ENCODE data around the gene LYPLA2.
A peak's percentile ranks its signal among the peaks of the same experiment; 100 is the strongest.
"Not testable (repeated sequence)": the region's sequence is repeated elsewhere in the genome, so short reads cannot be mapped to it uniquely, and the experiment has no call there.

LYPLA2 gene

DNA sequence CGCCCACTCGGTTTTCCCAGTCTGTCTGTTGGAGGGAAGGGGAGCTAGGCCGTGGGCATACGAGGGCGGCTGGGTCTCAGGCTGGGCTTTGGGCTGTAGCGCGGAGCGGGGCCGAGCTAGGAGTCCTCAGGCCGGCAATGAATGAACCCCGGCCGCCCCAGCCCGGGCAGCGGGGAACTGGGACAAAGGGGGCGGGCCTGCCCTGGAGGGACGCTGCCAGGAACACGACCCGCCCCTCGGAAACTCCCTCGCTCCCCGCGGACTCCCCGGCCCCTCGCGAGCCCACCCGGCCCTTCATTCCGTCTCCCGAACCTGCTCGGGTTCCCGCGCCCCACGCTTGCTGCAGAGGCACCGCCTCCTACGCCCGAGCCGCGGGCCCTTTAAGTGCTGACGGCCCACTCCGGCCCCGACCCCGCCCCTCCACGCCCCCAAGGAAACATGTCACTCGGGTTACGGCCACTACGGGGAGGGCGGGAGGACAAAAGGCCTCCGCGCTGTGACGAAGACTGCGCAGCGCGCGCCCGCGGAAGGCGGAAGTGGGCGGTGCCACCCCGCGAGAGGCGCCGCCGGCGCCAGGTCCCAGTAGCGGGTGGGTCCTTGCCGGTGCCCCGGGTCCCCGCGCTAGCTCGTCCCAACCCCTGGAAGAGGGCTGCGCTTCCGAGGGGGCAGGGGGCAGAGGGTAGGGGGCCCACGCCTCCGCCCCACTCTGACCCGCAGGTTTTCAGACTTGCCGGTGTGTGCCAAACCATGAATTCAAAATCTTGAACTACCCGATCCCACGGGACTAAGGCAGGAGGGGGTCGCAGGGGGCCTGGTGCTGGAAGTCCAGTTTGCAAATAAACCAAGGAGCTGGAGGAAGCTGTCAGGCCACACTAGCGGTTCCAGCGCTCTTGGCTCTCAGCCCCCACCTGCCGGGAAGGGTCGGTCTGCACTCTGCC lies 9.7 kb downstream of the LYPLA2 start, which contains the start of gene GALE:
GALE (minus strand) TSS at position 355 of the 938 bp plus-strand sequence. CDS start 1,747 bp downstream, outside the sequence.
- peak; percentile 94 to 98 (median 94) for DNase-seq (ENCODE audit: low read depth in 3 of 3)

DNA sequence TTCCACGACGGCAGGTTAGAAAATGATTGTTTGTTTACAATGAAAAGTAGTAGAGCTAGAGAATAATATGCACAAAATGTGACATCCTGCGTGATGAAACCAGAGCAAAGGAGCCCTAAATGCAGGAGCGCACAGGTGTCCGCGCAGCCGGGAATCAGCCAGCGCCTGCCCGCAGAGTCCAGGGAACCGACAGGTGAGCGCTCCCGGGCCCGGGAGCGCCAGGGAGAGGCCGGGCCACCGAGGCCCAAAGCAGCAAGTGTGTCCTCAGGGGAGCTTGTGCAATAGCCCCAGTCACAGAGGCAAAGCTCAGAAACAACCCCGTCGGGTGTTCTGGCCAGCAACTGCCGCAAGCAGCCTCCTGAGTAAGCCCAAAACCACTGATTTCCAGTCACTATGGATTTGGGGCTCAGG lies 10.4 kb downstream of the LYPLA2 start:
- DNase-seq (ENCODE audit: low read depth in 3 of 3) = no peak

DNA sequence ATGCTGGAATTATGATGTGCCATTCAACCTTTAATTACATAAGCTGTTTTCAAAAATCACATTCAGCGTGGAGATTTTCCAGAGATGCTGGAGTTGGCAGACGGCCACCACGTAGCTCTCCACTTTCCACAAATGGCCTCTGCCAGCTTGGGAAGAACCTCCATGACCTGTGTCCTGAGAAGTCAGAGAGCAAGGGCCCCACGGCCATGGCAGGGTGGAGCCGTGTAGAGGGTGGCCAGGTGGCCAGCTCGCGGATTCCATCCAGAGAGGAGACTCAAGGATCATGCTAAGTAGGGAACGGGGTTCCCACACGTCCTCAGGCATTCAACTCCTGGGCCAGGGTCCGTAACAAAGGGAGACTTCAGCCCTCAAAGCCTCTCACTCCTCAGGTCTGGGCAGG lies 10.9 kb downstream of the LYPLA2 start:
- no peak for DNase-seq (ENCODE audit: low read depth in 3 of 3)

DNA sequence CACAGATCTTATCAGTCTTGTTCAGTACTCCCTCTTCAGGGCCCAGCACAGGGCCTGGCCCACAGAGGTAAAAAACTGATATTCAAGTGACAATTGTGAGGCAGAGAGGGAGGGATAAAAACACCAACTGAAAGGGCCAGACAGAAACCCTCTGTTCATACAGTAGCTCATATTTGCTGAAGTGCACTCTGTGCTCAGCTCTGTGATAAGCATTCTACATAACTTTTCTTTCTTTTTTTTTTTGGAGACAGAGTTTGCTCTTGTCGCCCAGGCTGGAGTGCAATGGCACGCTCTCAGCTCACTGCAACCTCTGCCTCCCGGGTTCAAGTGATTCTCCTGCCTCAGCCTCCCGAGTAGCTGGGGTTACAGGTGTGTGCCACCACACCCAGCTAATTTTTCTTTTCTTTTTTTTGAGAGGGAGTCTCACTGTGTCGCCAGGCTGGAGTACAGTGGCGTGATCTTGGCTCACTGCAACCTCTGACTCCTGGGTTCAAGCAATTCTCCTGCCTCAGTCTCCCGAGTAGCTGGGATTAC lies 11.9 kb downstream of the LYPLA2 start:
- not testable (repeated sequence) for DNase-seq (ENCODE audit: low read depth in 3 of 3)

DNA sequence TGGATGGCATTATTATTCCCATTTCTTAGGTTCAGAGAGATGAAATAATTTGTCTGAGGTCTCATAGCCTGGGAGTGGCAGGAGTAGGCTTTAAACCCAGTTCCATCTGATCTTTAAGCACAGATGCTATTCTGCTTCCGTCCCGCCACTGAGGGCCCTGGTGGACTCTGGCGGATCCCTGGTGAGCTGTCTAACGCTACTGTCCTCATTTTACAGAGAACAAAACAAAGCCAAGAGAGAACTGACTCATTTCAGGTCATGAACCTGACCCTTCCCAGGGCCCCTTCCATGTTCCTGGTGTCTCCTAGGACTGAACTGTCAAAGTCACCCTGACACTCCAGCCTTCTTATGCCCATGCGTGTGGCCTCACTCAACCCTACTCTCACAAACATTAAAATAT lies 12.7 kb downstream of the LYPLA2 start:
- no peak for DNase-seq (ENCODE audit: low read depth in 3 of 3)

DNA sequence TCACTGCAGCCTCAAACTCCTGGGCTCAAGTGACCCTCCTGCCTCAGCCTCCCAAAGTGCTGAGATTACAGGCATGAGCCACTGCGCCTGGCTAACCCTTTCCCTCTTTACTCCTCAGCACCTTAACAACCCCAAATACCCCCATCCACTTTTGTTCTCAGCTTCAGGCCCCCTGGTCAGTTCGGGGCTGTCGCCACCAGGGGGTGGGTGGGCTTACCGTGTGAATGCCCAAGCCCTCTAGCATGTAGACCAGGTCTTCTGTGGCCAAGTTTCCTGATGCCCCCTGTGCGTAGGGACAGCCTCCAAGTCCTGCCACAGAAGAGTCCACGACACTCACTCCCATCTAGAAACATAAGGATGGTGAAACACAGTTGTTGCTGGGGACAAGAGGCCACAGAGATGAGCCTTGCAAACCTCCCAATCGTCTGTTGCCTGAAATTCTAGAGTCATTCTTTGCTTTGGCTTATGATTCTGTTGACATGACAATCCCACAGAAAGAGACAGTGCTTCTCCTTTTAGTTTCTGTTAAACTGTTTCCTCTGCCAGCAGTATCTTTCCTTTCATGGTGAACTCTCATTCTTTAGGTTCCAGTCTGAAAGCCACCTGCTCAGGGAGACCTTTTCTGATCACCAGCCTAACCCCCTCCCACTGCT lies 13.4 kb downstream of the LYPLA2 start:
- no peak for DNase-seq (ENCODE audit: low read depth in 3 of 3)

DNA sequence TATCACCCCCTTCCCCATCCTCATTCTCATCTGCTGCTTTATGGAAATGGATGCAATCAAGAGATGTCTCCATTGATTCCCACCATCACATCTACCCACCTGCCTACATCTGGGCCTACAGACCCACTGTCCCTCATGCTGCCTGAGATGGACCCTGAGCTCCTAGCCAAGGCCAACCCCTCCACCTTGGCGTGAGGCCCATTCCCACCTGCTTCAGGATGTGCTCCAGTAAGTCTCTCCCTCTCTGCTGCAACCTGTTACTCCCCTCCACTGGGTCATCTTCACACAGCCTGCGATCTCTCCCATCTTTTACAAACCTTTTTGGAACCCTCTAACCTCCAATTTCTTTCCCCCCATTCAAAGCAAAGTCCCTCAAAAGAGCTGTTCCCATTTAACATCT lies 14.1 kb downstream of the LYPLA2 start:
- DNase-seq (ENCODE audit: low read depth in 3 of 3) = no peak

DNA sequence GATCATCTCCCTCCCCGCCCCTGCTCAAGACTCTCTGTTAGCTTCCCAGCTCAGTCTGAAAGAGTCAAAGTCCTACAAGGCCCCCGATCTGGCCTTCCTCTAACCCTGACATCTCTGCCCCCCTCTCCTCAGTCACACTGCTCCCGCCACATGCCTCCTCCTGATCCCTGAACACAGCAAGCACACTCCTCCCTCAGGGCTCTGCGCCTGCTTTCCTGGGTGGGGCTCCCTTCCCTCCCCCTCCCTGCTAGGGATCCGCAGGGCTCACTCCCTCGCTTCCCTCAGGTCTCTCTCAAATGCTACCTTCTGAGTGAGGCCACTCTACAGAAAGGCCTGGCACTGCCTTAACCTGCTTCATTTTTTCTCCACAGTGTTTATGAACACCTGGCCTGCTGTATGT lies 15.3 kb downstream of the LYPLA2 start:
- DNase-seq (ENCODE audit: low read depth in 3 of 3) = no peak

GRCh38 chr1:23807453-23807852 lies 16.5 kb downstream of the LYPLA2 start:
- DNase-seq (ENCODE audit: low read depth in 3 of 3) = no peak

DNA sequence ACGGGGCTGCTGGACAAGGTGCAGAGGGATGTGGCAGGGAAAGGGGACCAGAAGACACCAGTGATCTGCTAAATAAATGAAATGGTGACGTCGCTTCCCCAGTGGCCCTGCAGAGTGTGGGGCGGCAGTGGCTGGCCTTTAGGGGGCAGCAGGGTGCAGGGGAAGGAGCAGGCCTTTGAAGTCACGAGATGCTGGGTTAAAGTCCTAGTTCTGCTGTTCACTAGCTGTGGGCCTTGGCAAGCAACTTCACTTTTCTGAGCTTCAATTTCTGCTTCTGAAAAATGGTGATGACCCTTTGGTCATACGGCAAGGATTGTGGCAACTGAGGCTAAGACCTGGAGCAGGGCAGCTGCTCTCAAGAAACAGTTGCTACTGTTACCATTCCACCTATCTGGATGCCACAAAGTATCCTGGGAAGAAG lies 18.8 kb downstream of the LYPLA2 start:
- peak; percentile 67 to 81 (median 70) for DNase-seq (ENCODE audit: low read depth in 3 of 3)

DNA sequence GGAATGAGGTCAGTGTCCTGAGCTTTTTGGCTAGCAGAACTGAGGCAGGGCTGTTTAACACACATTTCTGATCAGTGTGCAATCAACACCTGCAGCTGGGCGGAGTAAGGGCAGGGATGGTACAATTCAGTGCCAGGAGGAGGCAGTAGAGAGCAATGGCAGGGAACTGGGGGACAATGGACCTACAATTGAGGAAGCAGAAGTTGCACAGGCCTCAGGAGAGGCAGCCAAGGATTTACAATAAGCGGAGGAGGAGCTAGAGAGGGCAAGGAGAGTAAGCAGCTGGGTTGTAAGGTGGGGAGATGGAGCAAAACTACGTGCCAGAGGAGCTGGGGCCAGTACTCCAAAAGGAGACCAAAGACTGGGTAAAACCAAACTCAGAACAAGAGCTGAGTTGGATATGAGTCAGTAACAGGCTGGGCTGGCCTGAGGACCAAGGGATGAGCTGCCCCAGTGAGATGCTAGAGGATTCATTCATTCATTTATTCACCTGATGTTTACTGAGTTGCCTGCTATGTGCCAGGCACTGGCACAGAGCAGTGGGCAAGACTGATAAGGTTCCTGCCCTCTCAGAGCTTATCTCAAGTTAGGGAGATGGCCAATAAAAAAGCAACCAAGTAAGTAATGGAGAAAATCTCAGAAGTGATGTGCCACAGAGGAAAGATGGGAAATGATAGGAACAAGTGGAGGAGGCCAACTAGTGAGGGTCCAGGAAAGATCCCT lies 20.0 kb downstream of the LYPLA2 start:
- DNase-seq (ENCODE audit: low read depth in 3 of 3) = peak in 1 of 3 donors; percentile 48

DNA sequence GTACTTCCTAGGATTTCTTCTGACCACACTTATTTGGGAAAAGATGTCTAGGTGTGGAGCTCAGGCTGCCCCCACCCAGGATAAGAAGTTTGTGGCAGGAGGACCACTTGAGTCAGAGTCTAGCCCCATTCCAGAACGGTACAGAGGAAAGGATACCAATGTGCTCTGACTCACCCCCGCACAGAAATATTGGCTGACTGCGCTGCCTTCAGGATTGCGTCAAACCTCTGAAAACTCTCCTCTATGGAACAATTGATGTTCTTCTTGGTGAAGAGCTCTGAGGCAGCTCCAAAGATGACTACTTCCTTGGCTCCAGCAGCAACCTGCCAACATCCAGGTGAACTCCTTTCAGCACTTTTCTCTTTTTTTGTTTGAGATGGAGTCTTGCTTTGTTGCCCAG lies 23.1 kb downstream of the LYPLA2 start:
- no peak for DNase-seq (ENCODE audit: low read depth in 3 of 3)

GRCh38 chr1:23816361-23816760 lies 25.4 kb downstream of the LYPLA2 start:
- no peak for DNase-seq (ENCODE audit: low read depth in 3 of 3)

- DNase-seq (ENCODE audit: low read depth in 3 of 3) = no peak
These were observed 26.0 kb downstream of the LYPLA2 start for GRCh38 chr1:23816906-23817305.

DNA sequence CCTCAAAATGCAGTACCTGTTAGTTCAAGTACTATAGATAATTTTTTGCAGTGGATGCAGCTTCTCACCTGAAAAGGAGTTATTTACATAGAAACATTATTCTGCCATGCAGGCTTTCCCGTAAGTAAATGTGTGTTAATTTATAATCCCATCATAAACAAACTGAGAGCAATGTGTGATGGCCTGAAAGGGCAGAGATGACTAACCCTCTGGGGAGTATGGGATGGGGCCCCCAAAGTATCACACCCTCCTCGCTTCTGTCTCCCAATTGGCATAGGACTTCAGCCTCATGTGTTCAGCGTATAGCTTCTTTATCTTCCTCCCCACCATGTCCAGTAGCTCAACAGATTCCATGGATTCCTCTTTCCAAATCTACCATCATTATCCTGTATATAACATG lies 26.7 kb downstream of the LYPLA2 start:
- DNase-seq (ENCODE audit: low read depth in 3 of 3) = no peak

- no peak for DNase-seq (ENCODE audit: low read depth in 3 of 3)
These were observed 32.8 kb downstream of the LYPLA2 start for GRCh38 chr1:23823767-23824166.

DNA sequence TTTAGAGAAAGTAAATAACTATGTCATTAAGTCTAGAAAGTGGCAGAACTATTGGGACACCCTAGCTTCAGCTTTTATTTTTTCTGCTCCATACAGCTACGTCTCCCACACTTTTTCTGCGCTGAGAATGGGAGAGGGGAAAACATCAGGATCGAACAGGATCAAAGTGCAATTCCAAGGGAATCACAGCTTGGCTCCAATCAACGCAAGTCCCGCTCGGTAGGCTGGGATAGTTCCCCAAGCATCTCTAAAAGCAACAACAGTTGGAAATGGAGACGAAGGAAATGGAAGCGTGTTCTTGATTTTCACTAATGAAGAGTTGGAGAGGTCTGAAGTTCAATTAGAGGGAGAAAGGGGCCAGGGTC lies 33.7 kb downstream of the LYPLA2 start:
- DNase-seq (ENCODE audit: low read depth in 3 of 3) = no peak

GRCh38 chr1:23825076-23825761 lies 34.3 kb downstream of the LYPLA2 start, which contains the start of gene HMGCL:
Gene HMGCL (minus strand): TSS chr1:23825429. CDS start chr1:23825415, 14 bp downstream.
- peak; percentile 82 to 83 (median 83) for DNase-seq (ENCODE audit: low read depth in 3 of 3)

DNA sequence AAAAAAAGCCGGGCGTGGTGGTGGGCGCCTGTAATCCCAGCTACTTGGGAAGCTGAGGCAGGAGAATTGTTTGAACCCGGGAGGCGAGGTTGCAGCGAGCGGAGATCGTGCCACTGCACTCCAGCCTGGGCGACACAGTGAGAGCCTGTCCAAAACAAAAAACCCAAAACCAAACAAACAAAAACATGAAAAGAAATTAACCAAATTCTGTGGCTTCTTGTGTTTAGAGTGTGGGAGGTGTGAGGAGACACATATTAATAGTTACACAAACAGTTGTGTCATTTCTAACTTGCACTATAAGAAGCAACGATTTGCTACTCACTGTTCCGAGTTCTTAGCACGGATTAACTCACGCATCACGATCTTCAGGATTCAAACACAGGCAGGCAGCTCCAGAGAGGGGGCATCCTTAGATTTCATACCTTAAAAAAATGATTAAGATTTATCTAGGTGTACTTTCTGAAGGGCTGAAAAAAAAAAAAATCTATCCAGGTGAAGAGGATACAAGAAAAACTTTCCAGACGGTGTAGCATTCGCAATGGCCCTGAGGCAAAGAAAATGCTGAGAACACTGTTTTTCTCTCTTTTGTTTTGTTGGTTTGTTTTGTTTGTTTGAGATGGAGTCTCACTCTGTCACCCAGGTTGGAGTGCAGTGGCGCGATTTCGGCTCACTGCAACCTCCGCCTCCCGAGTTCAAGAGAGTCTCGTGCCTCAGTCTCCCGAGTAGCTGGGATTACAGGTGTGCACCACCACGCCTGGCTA lies 35.0 kb downstream of the LYPLA2 start:
- no peak for DNase-seq (ENCODE audit: low read depth in 3 of 3)

GRCh38 chr1:23826590-23826989 lies 35.6 kb downstream of the LYPLA2 start:
- DNase-seq (ENCODE audit: low read depth in 3 of 3) = not testable (repeated sequence)

DNA sequence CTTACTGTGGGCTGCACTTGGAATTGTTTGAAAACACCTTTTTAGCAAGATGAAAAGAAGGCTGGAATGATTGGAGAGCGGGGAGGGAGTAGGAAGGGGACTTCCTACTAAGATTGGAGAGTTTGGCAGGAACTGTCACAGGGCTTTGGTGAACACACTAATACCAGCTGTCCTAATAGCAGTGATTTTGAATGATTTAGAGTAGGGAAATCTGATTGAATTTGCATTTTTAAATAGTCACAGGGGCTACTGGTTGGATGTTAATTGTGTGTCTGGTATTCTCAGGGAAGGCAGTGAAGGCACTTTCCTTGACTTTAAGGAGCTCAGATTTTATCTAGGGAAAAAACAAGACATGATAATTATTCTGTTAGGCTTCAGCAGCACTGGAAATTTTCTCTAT lies 36.8 kb downstream of the LYPLA2 start:
- DNase-seq (ENCODE audit: low read depth in 3 of 3) = no peak

Data from stimulated activated CD4-positive, alpha-beta T cell treated with anti-CD3 and anti-CD28 coated beads, TNF-alpha, amount 100 ng/mL, for 48 hours (primary cell).